Stimulated activated CD4-positive, alpha-beta T cell treated with anti-CD3 and anti-CD28 coated beads, Interleukin-2, amount 100 ng/mL, for 24 hours (primary cell): ENCODE results near the gene SMIM1.

Experiments
- DNase-seq, 2 donors: peaks; one replicate each; pipeline ENCODE4 v3.0.0-alpha.2; 2020

SMIM1 gene

DNA sequence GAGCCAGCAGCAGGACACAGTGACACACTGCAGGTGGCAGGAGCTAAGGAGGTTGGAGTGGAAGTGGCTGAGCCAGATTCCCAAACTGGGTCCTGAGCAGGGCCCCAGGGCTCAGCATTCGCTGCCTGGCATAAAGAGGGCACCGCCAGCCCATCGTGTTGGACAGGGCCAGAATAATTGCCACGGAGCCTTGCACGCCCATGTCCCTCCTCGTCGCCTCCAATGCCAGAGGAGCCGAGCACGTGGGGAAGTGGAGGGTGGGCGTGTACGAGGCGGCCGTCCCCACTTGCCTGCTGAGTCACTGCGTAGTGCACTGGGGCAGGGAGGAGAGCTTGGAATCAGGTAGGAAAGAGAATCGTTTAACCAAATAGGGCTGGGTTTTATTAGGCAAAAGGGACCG lies 49.9 kb downstream of the SMIM1 start:
- DNase-seq, result no peak

GRCh38 chr1:3824650-3825049 lies 52.1 kb downstream of the SMIM1 start:
- no peak for DNase-seq

GRCh38 chr1:3825356-3825755 lies 52.8 kb downstream of the SMIM1 start:
- no peak for DNase-seq
